ENCODE data around the gene BEST1. TPM values are rescaled to one million over a fixed set of nuclear protein-coding genes. Genes with fewer than 3 reads are reported as not detected.
"Not testable (repeated sequence)": the region's sequence is repeated elsewhere in the genome, so short reads cannot be mapped to it uniquely, and the experiment has no call there.

Gene BEST1
- total RNA-seq, 4 donors from 2014 or later = 0.67 to 3.3 (median 1.9) TPM

- intact Hi-C loops (cut with DNase I) = no loop called here
Observed at GRCh38 chr11:61952882-61953281, 2.7 kb downstream of the BEST1 start.

DNA sequence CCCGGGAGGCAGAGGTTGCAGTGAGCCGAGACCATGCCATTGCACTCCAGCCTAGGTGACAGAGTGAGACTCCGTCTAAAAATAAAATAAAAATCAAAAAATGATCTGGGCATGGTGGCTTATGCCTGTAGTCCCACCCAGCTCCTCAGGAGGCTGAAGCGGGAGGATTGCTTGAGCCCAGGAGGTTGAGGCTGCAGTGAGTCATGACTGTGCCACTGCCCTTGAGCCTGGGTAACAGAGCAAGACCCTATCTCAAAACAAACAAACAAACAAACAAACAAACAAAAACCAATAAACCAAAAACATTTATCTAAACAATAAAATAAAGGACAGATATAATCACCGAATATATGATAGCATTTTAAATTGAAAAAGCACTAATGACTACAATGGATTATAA is 3.5 kb downstream of the BEST1 start:
- H3K36me3 ChIP-seq; intact Hi-C loops (cut with DNase I); H3K27me3 ChIP-seq; H3K4me3 ChIP-seq (replicated peaks in 1 of 3); DNase-seq; H3K9me3 ChIP-seq; H3K27ac ChIP-seq: not testable (repeated sequence)
- 96% methylated on average over 5 of the region's 5 CpGs for WGBS, 2 donors
- peaks cover 10 to 23% of the 10 kb centered on the region in 2 donors for H3K4me1 ChIP-seq

More at GRCh38 chr11:61952882-61953281, 2.7 kb downstream of the BEST1 start:
- 80 to 88% methylated on average over 3 of the region's 3 CpGs for WGBS, 2 donors
- Histone ChIP-seq H3K9me3 (no peaks in the 10 kb centered on the region), H3K4me3 (replicated peaks in 1 of 3) (no peak overlapping the region), H3K4me1 (peaks cover 11 to 24% of the 10 kb centered on the region in 2 donors), H3K27me3 (no peaks in the 10 kb centered on the region), H3K36me3 (no peaks in the 10 kb centered on the region), H3K27ac (no peak overlapping the region)
- TF ChIP-seq POLR2A (IDR thresholded peaks at IDR 0.05) = no peak
- TF ChIP-seq, protein P1, sequence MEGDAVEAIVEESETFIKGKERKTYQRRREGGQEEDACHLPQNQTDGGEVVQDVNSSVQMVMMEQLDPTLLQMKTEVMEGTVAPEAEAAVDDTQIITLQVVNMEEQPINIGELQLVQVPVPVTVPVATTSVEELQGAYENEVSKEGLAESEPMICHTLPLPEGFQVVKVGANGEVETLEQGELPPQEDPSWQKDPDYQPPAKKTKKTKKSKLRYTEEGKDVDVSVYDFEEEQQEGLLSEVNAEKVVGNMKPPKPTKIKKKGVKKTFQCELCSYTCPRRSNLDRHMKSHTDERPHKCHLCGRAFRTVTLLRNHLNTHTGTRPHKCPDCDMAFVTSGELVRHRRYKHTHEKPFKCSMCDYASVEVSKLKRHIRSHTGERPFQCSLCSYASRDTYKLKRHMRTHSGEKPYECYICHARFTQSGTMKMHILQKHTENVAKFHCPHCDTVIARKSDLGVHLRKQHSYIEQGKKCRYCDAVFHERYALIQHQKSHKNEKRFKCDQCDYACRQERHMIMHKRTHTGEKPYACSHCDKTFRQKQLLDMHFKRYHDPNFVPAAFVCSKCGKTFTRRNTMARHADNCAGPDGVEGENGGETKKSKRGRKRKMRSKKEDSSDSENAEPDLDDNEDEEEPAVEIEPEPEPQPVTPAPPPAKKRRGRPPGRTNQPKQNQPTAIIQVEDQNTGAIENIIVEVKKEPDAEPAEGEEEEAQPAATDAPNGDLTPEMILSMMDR (IDR thresholded peaks at IDR 0.05) = no peak
- no peak for DNase-seq

GRCh38 chr11:61954106-61954850 is 4.1 kb downstream of the BEST1 start:
- no peak for DNase-seq
- intact Hi-C loops (cut with DNase I) = no loop called here
- peaks cover 10 to 21% of the 10 kb centered on the region in 2 donors for H3K4me1 ChIP-seq
- peak overlapping the region in 2 of 3 donors; percentile 27 to 32 for H3K27ac ChIP-seq
- H3K36me3 ChIP-seq = no peaks in the 10 kb centered on the region
- H3K4me3 ChIP-seq (replicated peaks in 1 of 3) = no peak overlapping the region
- H3K9me3 ChIP-seq = no peaks in the 10 kb centered on the region
- TF ChIP-seq POLR2A (IDR thresholded peaks at IDR 0.05) = no peak
- TF ChIP-seq, protein P1 (IDR thresholded peaks at IDR 0.05) = no peak
- WGBS, 2 donors = 94 to 95% methylated on average over 9 of the region's 9 CpGs
- no peaks in the 10 kb centered on the region for H3K27me3 ChIP-seq

DNA sequence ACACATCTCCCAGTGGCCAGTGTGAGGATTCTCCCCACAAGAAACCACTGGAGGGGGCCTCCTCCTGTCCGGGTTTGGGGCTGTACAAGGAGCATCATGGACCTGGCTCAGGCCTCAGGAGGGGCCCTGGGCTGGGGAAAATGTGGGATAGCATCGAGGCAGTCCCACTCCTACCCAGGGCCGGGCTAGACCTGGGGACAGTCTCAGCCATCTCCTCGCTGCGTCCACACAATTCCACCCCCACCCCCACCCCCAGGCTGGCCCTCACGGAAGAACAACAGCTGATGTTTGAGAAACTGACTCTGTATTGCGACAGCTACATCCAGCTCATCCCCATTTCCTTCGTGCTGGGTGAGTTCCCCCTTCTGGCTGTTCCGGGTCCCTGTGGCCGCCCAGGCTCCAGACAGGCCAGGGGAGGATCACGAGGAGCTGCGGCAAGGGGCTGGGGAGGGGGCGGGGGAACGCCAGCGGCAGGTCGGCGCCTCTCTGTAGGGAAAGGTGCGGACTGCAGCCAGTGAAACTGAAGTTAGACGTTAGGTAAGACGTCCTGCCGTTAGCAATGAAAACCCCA is 4.8 kb downstream of the BEST1 start:
- Histone ChIP-seq H3K36me3 (no peaks in the 10 kb centered on the region), H3K4me1 (peaks cover 7 to 15% of the 10 kb centered on the region in 2 donors), H3K4me3 (replicated peaks in 1 of 3) (peak overlapping the region in 1 of 3 donors; percentile 32), H3K27me3 (no peaks in the 10 kb centered on the region), H3K9me3 (no peaks in the 10 kb centered on the region), H3K27ac (peak overlapping the region in 2 of 3 donors; percentile 49 to 61)
- DNase-seq = peak; percentile 37 to 49
- no peak for TF ChIP-seq POLR2A (IDR thresholded peaks at IDR 0.05)
- TF ChIP-seq, protein P1 (IDR thresholded peaks at IDR 0.05) = peak in 1 of 6 experiments; percentile 17
- WGBS, 2 donors = 8 to 11% methylated on average over 19 to 21 of the region's 21 CpGs
- intact Hi-C loops (cut with DNase I) = no loop called here

GRCh38 chr11:61955422-61956135 is 5.4 kb downstream of the BEST1 start:
- WGBS, 2 donors = 5 to 13% methylated on average over 10 to 16 of the region's 56 CpGs

More at GRCh38 chr11:61955422-61956135, 5.4 kb downstream of the BEST1 start:
- DNase-seq = peak; percentile 29 to 35
- peak overlapping the region in 2 of 3 donors; percentile 49 to 61 for H3K27ac ChIP-seq
- peak overlapping the region in 1 of 3 donors; percentile 32 for H3K4me3 ChIP-seq (replicated peaks in 1 of 3)
- no peak for TF ChIP-seq POLR2A (IDR thresholded peaks at IDR 0.05)
- TF ChIP-seq, protein P1 (IDR thresholded peaks at IDR 0.05) = no peak
- no peaks in the 10 kb centered on the region for H3K27me3 ChIP-seq
- intact Hi-C loops (cut with DNase I) = no loop called here
- no peaks in the 10 kb centered on the region for H3K36me3 ChIP-seq
- H3K4me1 ChIP-seq = peaks cover 7 to 15% of the 10 kb centered on the region in 2 donors
- no peaks in the 10 kb centered on the region for H3K9me3 ChIP-seq
